Endothelial cell of umbilical vein (primary cell): ENCODE measurements around the gene EPN1. TPM values are rescaled to one million over a fixed set of nuclear protein-coding genes. Genes with fewer than 3 reads are reported as not detected.

Experiments
- BruUV-seq: library from RNA; stranded (reverse); fragments of 400-500 nt; replicated peaks from 2 replicates; lab custom pipeline; 2021; lab: Mats Ljungman, UMichigan
- CTCF ChIA-PET: fragments of 300-600, 350-600 bp; sonication (Branson Sonifier 250); formaldehyde crosslinking; loops from one replicate; lab custom pipeline; 2021; ENCODE audit warnings: antibody characterized with exemption, inconsistent platforms; lab: Charles Lee
- POLR2A ChIA-PET: fragments of 300-600, 350-600 bp; sonication (Branson Sonifier 250); formaldehyde crosslinking; loops from one replicate; lab custom pipeline; 2021; ENCODE audit warnings: antibody characterized with exemption, inconsistent platforms; lab: Charles Lee
- DNase-seq: peaks from one replicate; pipeline ENCODE4 v3.0.0-alpha.2; 2011; ENCODE audit warnings: low read depth, low spot score
- FAIRE-seq: peaks from 2 replicates; lab custom pipeline; 2011; peaks lifted over from hg19 to GRCh38; lab: Jason Lieb, UNC
- H2AFZ ChIP-seq: 2 replicates; pipeline ENCODE4 v1.6.0; 2012; ENCODE audit warnings: low read depth, low read length, control low read depth, inconsistent platforms
- H3K27ac ChIP-seq: 2 replicates; pipeline ENCODE4 v1.5.1; 2011; ENCODE audit warnings: low read depth, mild to moderate bottlenecking, control low read depth, low read length, moderate library complexity; ENCODE audit not compliant: insufficient read depth
- H3K27me3 ChIP-seq, 2 experiments: 2 replicates each; pipeline versions ENCODE4 v1.6.0 to v1.6.1; 2011; ENCODE audit warnings: low read length in 2 of 2, mixed read lengths in 1 of 2; ENCODE audit not compliant: control insufficient read depth in 2 of 2, insufficient read depth in 2 of 2
- H3K36me3 ChIP-seq, 2 experiments: 2 replicates in 1 of 2; 3 replicates in 1 of 2; pipeline ENCODE4 v1.5.1; 2011; ENCODE audit warnings: low read length in 2 of 2, mild to moderate bottlenecking in 1 of 2, moderate library complexity in 1 of 2; ENCODE audit not compliant: control insufficient read depth in 2 of 2, insufficient read depth in 2 of 2; ENCODE audit errors: extremely low read depth in 1 of 2
- H3K4me1 ChIP-seq: 3 replicates; pipeline ENCODE4 v1.5.1; 2011; ENCODE audit warnings: mild to moderate bottlenecking, low read length; ENCODE audit not compliant: control insufficient read depth, insufficient read depth; ENCODE audit errors: extremely low read depth
- H3K4me2 ChIP-seq: 2 replicates; pipeline ENCODE4 v1.6.1; 2011; ENCODE audit warnings: low read length, control low read depth, mixed read lengths; ENCODE audit not compliant: insufficient read depth
- H3K4me3 ChIP-seq, 3 experiments: fragments of 200-600 bp in 1 of 3; sonication (generic), shearing (Covaris generic) in 1 of 3; replicated peaks in 1 of 3; 2 replicates each; pipeline ENCODE4 v1.5.1; 2011 to 2016; ENCODE audit warnings: control low read depth in 3 of 3, low read length in 3 of 3, mild to moderate bottlenecking in 2 of 3, inconsistent platforms in 1 of 3, low read depth in 1 of 3, moderate library complexity in 1 of 3; ENCODE audit not compliant: insufficient read depth in 1 of 3
- H3K79me2 ChIP-seq: 2 replicates; pipeline ENCODE4 v1.6.0; 2012; ENCODE audit warnings: low read length, inconsistent platforms; ENCODE audit not compliant: control insufficient read depth, insufficient read depth
- H3K9ac ChIP-seq: replicated peaks from 2 replicates; pipeline ENCODE3; 2011; ENCODE audit warnings: low read length, control low read depth; ENCODE audit not compliant: insufficient read depth; ENCODE audit errors: extremely low read depth
- H3K9me1 ChIP-seq: replicated peaks from 3 replicates; pipeline ENCODE4 v1.6.0; 2011; ENCODE audit warnings: mild to moderate bottlenecking, low read length; ENCODE audit not compliant: control insufficient read depth, insufficient read depth; ENCODE audit errors: extremely low read depth
- H3K9me3 ChIP-seq: replicated peaks from 2 replicates; pipeline ENCODE4 v1.5.1; 2012; ENCODE audit warnings: low read length, inconsistent platforms; ENCODE audit not compliant: control insufficient read depth, insufficient read depth
- H4K20me1 ChIP-seq: replicated peaks from 2 replicates; pipeline ENCODE3; 2011; ENCODE audit warnings: mild to moderate bottlenecking, low read length; ENCODE audit not compliant: control insufficient read depth, insufficient read depth; ENCODE audit errors: extremely low read depth
- CTCF ChIP-seq, 2 donors: IDR thresholded peaks; 1 replicate in 1 of 2; 2 replicates in 1 of 2; pipeline ENCODE4 v1.5.1; 2011; ENCODE audit warnings: low read length in 2 of 2, mild to moderate bottlenecking in 2 of 2, moderate library complexity in 2 of 2, control low read depth in 1 of 2, inconsistent platforms in 1 of 2, low read depth in 1 of 2; ENCODE audit not compliant: insufficient read depth in 1 of 2; ENCODE audit errors: extremely low read depth in 1 of 2
- EZH2 ChIP-seq: IDR thresholded peaks from 2 replicates; pipeline ENCODE4 v1.6.1; 2012; ENCODE audit warnings: borderline replicate concordance, low read depth, mild to moderate bottlenecking, moderate library complexity, low read length, inconsistent platforms; ENCODE audit not compliant: severe bottlenecking
- FOS ChIP-seq: IDR thresholded peaks from 2 replicates; pipeline ENCODE4 v1.6.1; 2011; ENCODE audit warnings: mild to moderate bottlenecking, low read length, moderate library complexity, borderline replicate concordance; ENCODE audit not compliant: insufficient read depth
- GATA2 ChIP-seq: IDR thresholded peaks from 2 replicates; pipeline ENCODE4 v1.7.0; 2011; ENCODE audit warnings: low read depth, mild to moderate bottlenecking, moderate library complexity, mixed read lengths, low read length; ENCODE audit not compliant: insufficient read length, insufficient read depth
- JUN ChIP-seq: IDR thresholded peaks from 2 replicates; pipeline ENCODE4 v1.6.1; 2011; ENCODE audit warnings: borderline replicate concordance, low read depth; ENCODE audit not compliant: insufficient read length, insufficient read depth
- MAX ChIP-seq: IDR thresholded peaks from 2 replicates; pipeline ENCODE4 v1.6.1; 2011; ENCODE audit not compliant: insufficient read depth, insufficient read length
- MYC ChIP-seq: IDR thresholded peaks from one replicate; pipeline ENCODE4 v1.6.1; 2011; ENCODE audit warnings: mild to moderate bottlenecking, low read depth, low read length
- POLR2A ChIP-seq: IDR thresholded peaks from 2 replicates; pipeline ENCODE4 v1.6.1; 2012; ENCODE audit warnings: low read depth, mild to moderate bottlenecking, control low read depth, low read length
- POLR2AphosphoS5 ChIP-seq: IDR thresholded peaks from 2 replicates; pipeline ENCODE4 v1.6.1; 2012; ENCODE audit warnings: low read depth, mild to moderate bottlenecking, control low read depth, low read length, moderate library complexity; ENCODE audit not compliant: insufficient read depth
- dilution Hi-C: fragments of 300-500 bp; cut with MboI; formaldehyde crosslinking; loops from one replicate; pipeline ENCODE4 v1.15.0; 2019; ENCODE audit warnings: low sequenced_read_pairs; ENCODE audit not compliant: extremely low pct_ligation_motif_present
- intact Hi-C: fragments of 100-400 bp; cut with micrococcal nuclease; formaldehyde crosslinking; loops from one replicate; pipeline ENCODE4 v1.10.0; 2022
- polyA plus RNA-seq, 4 experiments: library from polyadenylated mRNA; depleted of rRNA in 3 of 4; stranded (reverse) in 3 of 4; unstranded in 1 of 4; fragments of >200 nt; gene quantifications; 2 replicates each; pipeline versions ENCODE4 v1.2.1 to v1.2.3, GENCODE V29; 2011 to 2012; ENCODE audit warnings: missing spikeins in 1 of 4
- total RNA-seq: library from RNA; stranded (reverse); gene quantifications from 2 replicates; pipeline ENCODE4 v1.2.3, GENCODE V29; 2021

EPN1 gene
- total and polyA plus RNA-seq, 2 donors (not counting 3 experiments of a cell fraction or from before 2014, with no cell fraction given) = 87.2 to 138 TPM

GRCh38 chr19:55661826-55662225 lies 13.2 kb upstream of the EPN1 start:
- ChIA-PET CTCF (no interaction called here), POLR2A (no interaction called here)
- Histone ChIP-seq H3K4me3 (no peak overlapping the region), H3K36me3 (peaks cover 14 to 62% of the 10 kb centered on the region in 2 experiments), H3K27ac (no peak overlapping the region), H3K4me1 (peaks cover 17% of the 10 kb centered on the region), H2AFZ (no peak overlapping the region), H3K9me3 (no peaks in the 10 kb centered on the region), H3K27me3 (no peaks in the 10 kb centered on the region), H3K4me2 (no peak overlapping the region), H3K9ac (no peak overlapping the region), H3K9me1 (no peaks in the 10 kb centered on the region), H4K20me1 (peaks cover 8% of the 10 kb centered on the region), H3K79me2 (peaks cover 93% of the 10 kb centered on the region)
- intact Hi-C loops = no loop called here
- dilution Hi-C loops = no loop called here
- no TSS peak for BruUV-seq
- no peak for FAIRE-seq
- no peak for DNase-seq
- no peak for TF ChIP-seq POLR2AphosphoS5
- no peak for TF ChIP-seq CTCF (IDR thresholded peaks at IDR 0.05; ENCODE audit: extremely low read depth in 1 of 2, insufficient read depth in 1 of 2, low read depth in 1 of 2, low read length in 2 of 2)
- TF ChIP-seq GATA2 = no peak
- no peak for TF ChIP-seq POLR2A
- no peak for TF ChIP-seq EZH2
- no peak for TF ChIP-seq MAX
- no peak for TF ChIP-seq MYC
- no peak for TF ChIP-seq JUN
- TF ChIP-seq FOS = no peak
